ENCODE results near the gene CMSS1. TPM values are rescaled to one million over a fixed set of nuclear protein-coding genes. Genes with fewer than 3 reads are reported as not detected.
A peak's percentile ranks its signal among the peaks of the same experiment; 100 is the strongest.

Gene CMSS1
- total and polyA plus RNA-seq, 2 of the 13 experiments (the other 11 are each of a cell fraction or from before 2014, with no cell fraction given) = 6.4 to 48.7 TPM

GRCh38 chr3:100075851-100076730, 258.4 kb downstream of the CMSS1 start (continued):
- TF ChIP-seq REST (IDR thresholded peaks at IDR 0.05; ENCODE audit: borderline replicate concordance in 1 of 2, low read depth in 1 of 2, low read length in 2 of 2) (peak in 1 of 2 experiments; percentile 40; a peak in 1 of 4 replicates), SALL1 (CRISPR knock-in tag; IDR thresholded peaks at IDR 0.05) (peak; percentile 76; the same call in 1 of the 2 replicates), POLR2AphosphoS5 (IDR thresholded peaks at IDR 0.05; ENCODE audit: low read depth, low read length) (no peak), NFYC (CRISPR knock-in tag; IDR thresholded peaks at IDR 0.05) (no peak), U2AF2 (IDR thresholded peaks at IDR 0.05; ENCODE audit: low read depth, low read length) (no peak), KLF9 (CRISPR knock-in tag; IDR thresholded peaks at IDR 0.05; ENCODE audit: low read depth) (no peak), ASH2L (IDR thresholded peaks at IDR 0.05; ENCODE audit: insufficient read length, low read depth, low read length) (peak; percentile 99), IRX3 (CRISPR knock-in tag; IDR thresholded peaks at IDR 0.05; ENCODE audit: borderline replicate concordance, low read depth) (no peak), TEAD2 (CRISPR knock-in tag; IDR thresholded peaks at IDR 0.05) (no peak), ZNF44 (CRISPR knock-in tag; IDR thresholded peaks at IDR 0.05) (no peak), ZNF343 (CRISPR knock-in tag; IDR thresholded peaks at IDR 0.05) (no peak), XRCC5 (optimal IDR thresholded peaks at IDR 0.05; ENCODE audit: low read length) (no peak), ZNF180 (CRISPR knock-in tag; IDR thresholded peaks at IDR 0.05; ENCODE audit: borderline replicate concordance, low read depth) (no peak), FOXK2 (IDR thresholded peaks at IDR 0.05) (peak; percentile 59), BHLHE40 (IDR thresholded peaks at IDR 0.05; ENCODE audit: low read length) (peak; percentile 63), NKX3-1 (CRISPR knock-in tag; IDR thresholded peaks at IDR 0.05) (peak; percentile 85), ARID3A (IDR thresholded peaks at IDR 0.05; ENCODE audit: low read depth, low read length) (peak; percentile 95), ZNF709 (CRISPR knock-in tag; IDR thresholded peaks at IDR 0.05) (no peak)
- TF ChIP-seq, protein P1, sequence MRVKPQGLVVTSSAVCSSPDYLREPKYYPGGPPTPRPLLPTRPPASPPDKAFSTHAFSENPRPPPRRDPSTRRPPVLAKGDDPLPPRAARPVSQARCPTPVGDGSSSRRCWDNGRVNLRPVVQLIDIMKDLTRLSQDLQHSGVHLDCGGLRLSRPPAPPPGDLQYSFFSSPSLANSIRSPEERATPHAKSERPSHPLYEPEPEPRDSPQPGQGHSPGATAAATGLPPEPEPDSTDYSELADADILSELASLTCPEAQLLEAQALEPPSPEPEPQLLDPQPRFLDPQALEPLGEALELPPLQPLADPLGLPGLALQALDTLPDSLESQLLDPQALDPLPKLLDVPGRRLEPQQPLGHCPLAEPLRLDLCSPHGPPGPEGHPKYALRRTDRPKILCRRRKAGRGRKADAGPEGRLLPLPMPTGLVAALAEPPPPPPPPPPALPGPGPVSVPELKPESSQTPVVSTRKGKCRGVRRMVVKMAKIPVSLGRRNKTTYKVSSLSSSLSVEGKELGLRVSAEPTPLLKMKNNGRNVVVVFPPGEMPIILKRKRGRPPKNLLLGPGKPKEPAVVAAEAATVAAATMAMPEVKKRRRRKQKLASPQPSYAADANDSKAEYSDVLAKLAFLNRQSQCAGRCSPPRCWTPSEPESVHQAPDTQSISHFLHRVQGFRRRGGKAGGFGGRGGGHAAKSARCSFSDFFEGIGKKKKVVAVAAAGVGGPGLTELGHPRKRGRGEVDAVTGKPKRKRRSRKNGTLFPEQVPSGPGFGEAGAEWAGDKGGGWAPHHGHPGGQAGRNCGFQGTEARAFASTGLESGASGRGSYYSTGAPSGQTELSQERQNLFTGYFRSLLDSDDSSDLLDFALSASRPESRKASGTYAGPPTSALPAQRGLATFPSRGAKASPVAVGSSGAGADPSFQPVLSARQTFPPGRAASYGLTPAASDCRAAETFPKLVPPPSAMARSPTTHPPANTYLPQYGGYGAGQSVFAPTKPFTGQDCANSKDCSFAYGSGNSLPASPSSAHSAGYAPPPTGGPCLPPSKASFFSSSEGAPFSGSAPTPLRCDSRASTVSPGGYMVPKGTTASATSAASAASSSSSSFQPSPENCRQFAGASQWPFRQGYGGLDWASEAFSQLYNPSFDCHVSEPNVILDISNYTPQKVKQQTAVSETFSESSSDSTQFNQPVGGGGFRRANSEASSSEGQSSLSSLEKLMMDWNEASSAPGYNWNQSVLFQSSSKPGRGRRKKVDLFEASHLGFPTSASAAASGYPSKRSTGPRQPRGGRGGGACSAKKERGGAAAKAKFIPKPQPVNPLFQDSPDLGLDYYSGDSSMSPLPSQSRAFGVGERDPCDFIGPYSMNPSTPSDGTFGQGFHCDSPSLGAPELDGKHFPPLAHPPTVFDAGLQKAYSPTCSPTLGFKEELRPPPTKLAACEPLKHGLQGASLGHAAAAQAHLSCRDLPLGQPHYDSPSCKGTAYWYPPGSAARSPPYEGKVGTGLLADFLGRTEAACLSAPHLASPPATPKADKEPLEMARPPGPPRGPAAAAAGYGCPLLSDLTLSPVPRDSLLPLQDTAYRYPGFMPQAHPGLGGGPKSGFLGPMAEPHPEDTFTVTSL (CRISPR knock-in tag; IDR thresholded peaks at IDR 0.05; ENCODE audit: borderline replicate concordance) = peak; percentile 92; the same call in 1 of the 2 replicates

Data from HepG2 (cell line).